Measurements from ENCODE around the gene GALM. TPM values are rescaled to one million over a fixed set of nuclear protein-coding genes. Genes with fewer than 3 reads are reported as not detected.
A peak's percentile ranks its signal among the peaks of the same experiment; 100 is the strongest.

Gene GALM
- total and polyA plus RNA-seq, 2 of the 13 experiments (the other 11 are each of a cell fraction or from before 2014, with no cell fraction given) = 65.5 to 90.0 TPM

DNA sequence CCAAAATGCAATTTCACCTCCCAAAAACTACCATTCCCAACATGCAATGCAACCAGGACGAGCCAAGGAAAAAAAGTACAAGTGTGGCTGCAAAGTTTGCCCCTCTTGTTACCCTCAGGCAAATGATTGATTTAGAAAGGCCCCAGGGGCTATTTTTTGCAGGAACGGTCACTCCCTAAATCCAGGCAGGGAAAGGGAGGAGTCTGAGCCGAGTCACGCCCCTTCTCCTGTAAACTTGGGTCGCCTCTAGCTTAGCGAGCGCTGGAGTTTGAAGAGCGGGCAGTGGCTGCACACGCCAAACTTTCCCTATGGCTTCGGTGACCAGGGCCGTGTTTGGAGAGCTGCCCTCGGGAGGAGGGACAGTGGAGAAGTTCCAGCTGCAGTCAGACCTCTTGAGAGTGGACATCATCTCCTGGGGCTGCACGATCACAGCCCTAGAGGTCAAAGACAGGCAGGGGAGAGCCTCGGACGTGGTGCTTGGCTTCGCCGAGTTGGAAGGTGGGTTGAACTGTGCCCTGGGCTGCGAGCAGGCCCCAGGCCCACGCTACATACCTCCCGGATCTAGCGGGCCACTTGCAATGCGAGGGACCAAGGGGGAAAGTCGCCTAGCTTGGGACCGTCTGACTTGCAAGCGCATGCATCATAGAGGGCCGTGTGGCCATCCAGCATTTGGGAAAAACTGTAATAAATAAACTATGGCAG, at the start of gene GALM (continued):
- TF ChIP-seq MED1 (CRISPR knock-in tag; IDR thresholded peaks at IDR 0.05) = peak; percentile 80
- peak; percentile 92; the same call in 1 of the 2 replicates for TF ChIP-seq NFKB2 (CRISPR knock-in tag; IDR thresholded peaks at IDR 0.05; ENCODE audit: borderline replicate concordance)
- TF ChIP-seq, protein P1, sequence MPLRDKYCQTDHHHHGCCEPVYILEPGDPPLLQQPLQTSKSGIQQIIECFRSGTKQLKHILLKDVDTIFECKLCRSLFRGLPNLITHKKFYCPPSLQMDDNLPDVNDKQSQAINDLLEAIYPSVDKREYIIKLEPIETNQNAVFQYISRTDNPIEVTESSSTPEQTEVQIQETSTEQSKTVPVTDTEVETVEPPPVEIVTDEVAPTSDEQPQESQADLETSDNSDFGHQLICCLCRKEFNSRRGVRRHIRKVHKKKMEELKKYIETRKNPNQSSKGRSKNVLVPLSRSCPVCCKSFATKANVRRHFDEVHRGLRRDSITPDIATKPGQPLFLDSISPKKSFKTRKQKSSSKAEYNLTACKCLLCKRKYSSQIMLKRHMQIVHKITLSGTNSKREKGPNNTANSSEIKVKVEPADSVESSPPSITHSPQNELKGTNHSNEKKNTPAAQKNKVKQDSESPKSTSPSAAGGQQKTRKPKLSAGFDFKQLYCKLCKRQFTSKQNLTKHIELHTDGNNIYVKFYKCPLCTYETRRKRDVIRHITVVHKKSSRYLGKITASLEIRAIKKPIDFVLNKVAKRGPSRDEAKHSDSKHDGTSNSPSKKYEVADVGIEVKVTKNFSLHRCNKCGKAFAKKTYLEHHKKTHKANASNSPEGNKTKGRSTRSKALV (CRISPR knock-in tag; IDR thresholded peaks at IDR 0.05) = no peak
- TF ChIP-seq MAFG (CRISPR knock-in tag; IDR thresholded peaks at IDR 0.05) = no peak
- no peak for TF ChIP-seq ZNF724P (CRISPR knock-in tag; IDR thresholded peaks at IDR 0.05; ENCODE audit: borderline replicate concordance)
- TF ChIP-seq, protein P2, sequence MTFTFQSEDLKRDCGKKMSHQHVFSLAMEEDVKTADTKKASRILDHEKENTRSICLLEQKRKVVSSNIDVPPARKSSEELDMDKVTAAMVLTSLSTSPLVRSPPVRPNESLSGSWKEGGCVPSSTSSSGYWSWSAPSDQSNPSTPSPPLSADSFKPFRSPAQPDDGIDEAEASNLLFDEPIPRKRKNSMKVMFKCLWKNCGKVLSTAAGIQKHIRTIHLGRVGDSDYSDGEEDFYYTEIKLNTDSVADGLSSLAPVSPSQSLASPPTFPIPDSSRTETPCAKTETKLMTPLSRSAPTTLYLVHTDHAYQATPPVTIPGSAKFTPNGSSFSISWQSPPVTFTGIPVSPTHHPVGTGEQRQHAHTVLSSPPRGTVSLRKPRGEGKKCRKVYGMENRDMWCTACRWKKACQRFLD (CRISPR knock-in tag; IDR thresholded peaks at IDR 0.05; ENCODE audit: borderline replicate concordance) = no peak
- no peak for TF ChIP-seq CHD4 (IDR thresholded peaks at IDR 0.05; ENCODE audit: borderline replicate concordance, low read length)
- TF ChIP-seq, protein P3, sequence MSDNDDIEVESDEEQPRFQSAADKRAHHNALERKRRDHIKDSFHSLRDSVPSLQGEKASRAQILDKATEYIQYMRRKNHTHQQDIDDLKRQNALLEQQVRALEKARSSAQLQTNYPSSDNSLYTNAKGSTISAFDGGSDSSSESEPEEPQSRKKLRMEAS (IDR thresholded peaks at IDR 0.05) = no peak; the same call in 1 of the 2 replicates
- TF ChIP-seq KLF12 (CRISPR knock-in tag; IDR thresholded peaks at IDR 0.05; ENCODE audit: borderline replicate concordance) = no peak; the same call in 1 of the 2 replicates
- TF ChIP-seq ONECUT2 (CRISPR knock-in tag; IDR thresholded peaks at IDR 0.05) = peak; percentile 86
- no peak for TF ChIP-seq ADNP (CRISPR knock-in tag; IDR thresholded peaks at IDR 0.05)
- TF ChIP-seq ZNF383 (CRISPR knock-in tag; IDR thresholded peaks at IDR 0.05; ENCODE audit: borderline replicate concordance) = peak; percentile 88
- no peak for TF ChIP-seq HNF4A (CRISPR knock-in tag; IDR thresholded peaks at IDR 0.05)
- peak; percentile 63; the same call in 1 of the 2 replicates for TF ChIP-seq ZNF747 (CRISPR knock-in tag; IDR thresholded peaks at IDR 0.05; ENCODE audit: borderline replicate concordance)
- TF ChIP-seq ZNF782 (CRISPR knock-in tag; IDR thresholded peaks at IDR 0.05; ENCODE audit: borderline replicate concordance) = peak; percentile 94; the same call in 1 of the 2 replicates
- peak; percentile 84 for TF ChIP-seq BRD4 (CRISPR knock-in tag; IDR thresholded peaks at IDR 0.05)
- no peak for TF ChIP-seq CBX1 (IDR thresholded peaks at IDR 0.05; ENCODE audit: low read depth)
- TF ChIP-seq, protein P4, sequence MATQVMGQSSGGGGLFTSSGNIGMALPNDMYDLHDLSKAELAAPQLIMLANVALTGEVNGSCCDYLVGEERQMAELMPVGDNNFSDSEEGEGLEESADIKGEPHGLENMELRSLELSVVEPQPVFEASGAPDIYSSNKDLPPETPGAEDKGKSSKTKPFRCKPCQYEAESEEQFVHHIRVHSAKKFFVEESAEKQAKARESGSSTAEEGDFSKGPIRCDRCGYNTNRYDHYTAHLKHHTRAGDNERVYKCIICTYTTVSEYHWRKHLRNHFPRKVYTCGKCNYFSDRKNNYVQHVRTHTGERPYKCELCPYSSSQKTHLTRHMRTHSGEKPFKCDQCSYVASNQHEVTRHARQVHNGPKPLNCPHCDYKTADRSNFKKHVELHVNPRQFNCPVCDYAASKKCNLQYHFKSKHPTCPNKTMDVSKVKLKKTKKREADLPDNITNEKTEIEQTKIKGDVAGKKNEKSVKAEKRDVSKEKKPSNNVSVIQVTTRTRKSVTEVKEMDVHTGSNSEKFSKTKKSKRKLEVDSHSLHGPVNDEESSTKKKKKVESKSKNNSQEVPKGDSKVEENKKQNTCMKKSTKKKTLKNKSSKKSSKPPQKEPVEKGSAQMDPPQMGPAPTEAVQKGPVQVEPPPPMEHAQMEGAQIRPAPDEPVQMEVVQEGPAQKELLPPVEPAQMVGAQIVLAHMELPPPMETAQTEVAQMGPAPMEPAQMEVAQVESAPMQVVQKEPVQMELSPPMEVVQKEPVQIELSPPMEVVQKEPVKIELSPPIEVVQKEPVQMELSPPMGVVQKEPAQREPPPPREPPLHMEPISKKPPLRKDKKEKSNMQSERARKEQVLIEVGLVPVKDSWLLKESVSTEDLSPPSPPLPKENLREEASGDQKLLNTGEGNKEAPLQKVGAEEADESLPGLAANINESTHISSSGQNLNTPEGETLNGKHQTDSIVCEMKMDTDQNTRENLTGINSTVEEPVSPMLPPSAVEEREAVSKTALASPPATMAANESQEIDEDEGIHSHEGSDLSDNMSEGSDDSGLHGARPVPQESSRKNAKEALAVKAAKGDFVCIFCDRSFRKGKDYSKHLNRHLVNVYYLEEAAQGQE (IDR thresholded peaks at IDR 0.05; ENCODE audit: borderline replicate concordance in 1 of 2, low read depth in 1 of 2, low read length in 2 of 2) = peak in 1 of 2 experiments; percentile 41; a peak in 1 of 4 replicates
- peak; percentile 63; the same call in 1 of the 2 replicates for TF ChIP-seq SMAD1 (CRISPR knock-in tag; IDR thresholded peaks at IDR 0.05; ENCODE audit: borderline replicate concordance, low read depth)
- TF ChIP-seq DNMT3B (CRISPR knock-in tag; conservative IDR thresholded peaks at IDR 0.05) = no peak
- TF ChIP-seq, protein P5, sequence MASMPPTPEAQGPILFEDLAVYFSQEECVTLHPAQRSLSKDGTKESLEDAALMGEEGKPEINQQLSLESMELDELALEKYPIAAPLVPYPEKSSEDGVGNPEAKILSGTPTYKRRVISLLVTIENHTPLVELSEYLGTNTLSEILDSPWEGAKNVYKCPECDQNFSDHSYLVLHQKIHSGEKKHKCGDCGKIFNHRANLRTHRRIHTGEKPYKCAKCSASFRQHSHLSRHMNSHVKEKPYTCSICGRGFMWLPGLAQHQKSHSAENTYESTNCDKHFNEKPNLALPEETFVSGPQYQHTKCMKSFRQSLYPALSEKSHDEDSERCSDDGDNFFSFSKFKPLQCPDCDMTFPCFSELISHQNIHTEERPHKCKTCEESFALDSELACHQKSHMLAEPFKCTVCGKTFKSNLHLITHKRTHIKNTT (CRISPR knock-in tag; IDR thresholded peaks at IDR 0.05) = no peak
- peak; percentile 95; the same call in 1 of the 2 replicates for TF ChIP-seq ZBTB3 (CRISPR knock-in tag; IDR thresholded peaks at IDR 0.05; ENCODE audit: borderline replicate concordance, low read depth)

All from HepG2 (cell line).